HepG2 (cell line): Measurements from ENCODE around the gene CFHR2. TPM values are rescaled to one million over a fixed set of nuclear protein-coding genes. Genes with fewer than 3 reads are reported as not detected.

Source experiments
- ATAC-seq: fragments of 200-7000 bp; cut with Tn5 transposase; 3 replicates; pipeline ENCODE4 v1.9.1; 2020; ENCODE audit warnings: mild to moderate bottlenecking, moderate library complexity
- BruUV-seq: library from RNA; stranded (reverse); fragments of 400-500 nt; replicated peaks from 2 replicates; lab custom pipeline; 2021; lab: Mats Ljungman, UMichigan
- CTCF ChIA-PET: fragments of 300-600 bp; formaldehyde crosslinking; extraction: SDS; loops from one replicate; lab custom pipeline; 2021; ENCODE audit warnings: low total read pairs, inconsistent platforms, low intra/inter-chr PET ratio; lab: Yijun Ruan, JAX
- POLR2A ChIA-PET: fragments of 350-600 bp; sonication (Branson Sonifier 250); formaldehyde crosslinking; loops from one replicate; lab custom pipeline; 2020; ENCODE audit warnings: antibody characterized with exemption, inconsistent platforms; lab: Yijun Ruan, JAX
- DNase-seq: peaks from one replicate; pipeline ENCODE4 v3.0.0-alpha.2; 2015; ENCODE audit warnings: low spot score
- FAIRE-seq: peaks from 3 replicates; lab custom pipeline; 2011; peaks lifted over from hg19 to GRCh38; lab: Jason Lieb, UNC
- H2AFZ ChIP-seq: one replicate; pipeline ENCODE4 v1.6.1; 2011; ENCODE audit warnings: low read length, inconsistent platforms
- H3K27ac ChIP-seq: fragments of 300-600 bp; 3 replicates; pipeline ENCODE4 v1.8.0; 2011; ENCODE audit warnings: mixed run types, mild to moderate bottlenecking, mixed read lengths, low read length, inconsistent platforms; ENCODE audit not compliant: insufficient read depth; ENCODE audit errors: extremely low read length
- H3K27me3 ChIP-seq, 2 experiments: fragments of 200-600 bp in 1 of 2; 2 replicates in 1 of 2; 3 replicates in 1 of 2; pipeline versions ENCODE4 v1.6.0 to v1.8.0; 2011; ENCODE audit warnings: low read length in 2 of 2, mild to moderate bottlenecking in 2 of 2, moderate library complexity in 2 of 2, inconsistent platforms in 1 of 2; ENCODE audit not compliant: insufficient read depth in 2 of 2, control insufficient read depth in 1 of 2
- H3K36me3 ChIP-seq, 2 experiments: fragments of 200-600 bp in 1 of 2; replicated peaks in 1 of 2; 2 replicates in 1 of 2; 3 replicates in 1 of 2; pipeline versions ENCODE4 v1.5.1 to v1.8.0; 2011; ENCODE audit warnings: low read length in 2 of 2, inconsistent platforms in 1 of 2; ENCODE audit not compliant: insufficient read depth in 2 of 2, control insufficient read depth in 1 of 2
- H3K4me1 ChIP-seq: 2 replicates; pipeline ENCODE4 v1.5.1; 2012; ENCODE audit warnings: low read length, inconsistent platforms; ENCODE audit not compliant: insufficient read depth
- H3K4me2 ChIP-seq: 2 replicates; pipeline ENCODE4 v1.6.0; 2011; ENCODE audit warnings: low read depth, low read length, inconsistent platforms
- H3K4me3 ChIP-seq, 3 experiments: fragments of 200-600 bp in 1 of 3; sonication (generic), shearing (Covaris generic) in 1 of 3; replicated peaks in 1 of 3; 2 replicates each; pipeline ENCODE4 v1.5.1; 2011 to 2016; ENCODE audit warnings: low read length in 3 of 3, inconsistent platforms in 2 of 3, low read depth in 2 of 3, mild to moderate bottlenecking in 2 of 3, control low read depth in 1 of 3, mixed read lengths in 1 of 3; ENCODE audit not compliant: insufficient read depth in 1 of 3
- H3K79me2 ChIP-seq: one replicate; pipeline ENCODE4 v1.6.1; 2011; ENCODE audit warnings: low read length, inconsistent platforms; ENCODE audit not compliant: insufficient read depth
- H3K9ac ChIP-seq: 2 replicates; pipeline ENCODE4 v1.6.0; 2011; ENCODE audit warnings: mild to moderate bottlenecking, low read depth, low read length, inconsistent platforms; ENCODE audit not compliant: insufficient read depth
- H3K9me3 ChIP-seq: 2 replicates; pipeline ENCODE4 v1.5.1; 2012; ENCODE audit warnings: mild to moderate bottlenecking, low read length
- H4K20me1 ChIP-seq: 2 replicates; pipeline ENCODE4 v1.6.0; 2011; ENCODE audit warnings: inconsistent platforms, mild to moderate bottlenecking, low read length, moderate library complexity; ENCODE audit not compliant: insufficient read depth
- AHR ChIP-seq: IDR thresholded peaks from 2 replicates; pipeline ENCODE4 v1.6.1; 2018; ENCODE audit warnings: missing genetic modification reagents, missing compliant biosample characterization
- ARNT ChIP-seq: fragments of 450-650 bp; IDR thresholded peaks from 2 replicates; pipeline ENCODE4 v1.6.1; 2017
- GPN1 ChIP-seq: sonication (generic); formaldehyde crosslinking; IDR thresholded peaks from 2 replicates; pipeline ENCODE4 v1.5.1; 2020; ENCODE audit warnings: missing genetic modification reagents, borderline replicate concordance
- JUNB ChIP-seq: sonication (generic); formaldehyde crosslinking; IDR thresholded peaks from 2 replicates; pipeline ENCODE4 v1.8.0; 2022; ENCODE audit warnings: missing genetic modification reagents, mild to moderate bottlenecking, borderline replicate concordance
- MTF1 ChIP-seq: sonication (generic); formaldehyde crosslinking; IDR thresholded peaks from 2 replicates; pipeline ENCODE4 v1.5.0; 2020; ENCODE audit warnings: missing genetic modification reagents
- NPAS2 ChIP-seq: sonication (generic); formaldehyde crosslinking; IDR thresholded peaks from 2 replicates; pipeline ENCODE4 v1.8.0; 2022; ENCODE audit warnings: mild to moderate bottlenecking, missing genetic modification reagents, borderline replicate concordance
- SIX4 ChIP-seq: sonication (generic); formaldehyde crosslinking; IDR thresholded peaks from 2 replicates; pipeline ENCODE4 v1.4.0; 2020; ENCODE audit warnings: missing genetic modification reagents
- SRSF9 ChIP-seq: fragments of 200-400 bp; formaldehyde crosslinking; IDR thresholded peaks from 2 replicates; pipeline ENCODE4 v1.6.1; 2018; ENCODE audit warnings: borderline replicate concordance, mild to moderate bottlenecking, low read depth, low read length; ENCODE audit not compliant: insufficient read depth, poor library complexity, severe bottlenecking
- ZFP41 ChIP-seq: sonication (generic); formaldehyde crosslinking; IDR thresholded peaks from 2 replicates; pipeline ENCODE4 v1.4.0; 2020; ENCODE audit warnings: mild to moderate bottlenecking, missing genetic modification reagents, borderline replicate concordance
- ZMYM3 ChIP-seq: sonication (generic); formaldehyde crosslinking; IDR thresholded peaks from 2 replicates; pipeline ENCODE4 v1.5.1; 2020; ENCODE audit warnings: mild to moderate bottlenecking, missing genetic modification reagents
- ZNF101 ChIP-seq: sonication (generic); formaldehyde crosslinking; IDR thresholded peaks from 2 replicates; pipeline ENCODE4 v1.4.0; 2020; ENCODE audit warnings: mild to moderate bottlenecking, low read depth, missing genetic modification reagents, borderline replicate concordance
- ZNF441 ChIP-seq: sonication (generic); formaldehyde crosslinking; IDR thresholded peaks from 2 replicates; pipeline ENCODE4 v1.7.0; 2021; ENCODE audit warnings: missing genetic modification reagents, borderline replicate concordance
- ZNF766 ChIP-seq: sonication (generic); formaldehyde crosslinking; IDR thresholded peaks from 2 replicates; pipeline ENCODE4 v1.5.0; 2020; ENCODE audit warnings: missing genetic modification reagents, borderline replicate concordance
- WGBS: methylation state at CpG from one replicate; pipeline ENCODE4 v1.1.6; 2017; ENCODE audit warnings: low lambda C conversion rate; 5-methylcytosine and 5-hydroxymethylcytosine counted together
- in situ Hi-C: cut with HindIII; loops from 2 replicates; pipeline ENCODE4 v1.10.0; 2017; ENCODE audit warnings: low pct_unique_long_range_greater_than_20kb; ENCODE audit not compliant: extremely low pct_ligation_motif_present
- intact Hi-C: fragments of 100-400 bp; cut with micrococcal nuclease; formaldehyde crosslinking; loops from one replicate; pipeline ENCODE4 v1.10.0; 2022; ENCODE audit not compliant: unreplicated experiment
- polyA plus RNA-seq, 8 experiments: library from polyadenylated mRNA; depleted of rRNA in 3 of 8; stranded (reverse) in 7 of 8; unstranded in 1 of 8; fragments of >200 nt; fragmentation: Illumina TruSeq in 4 of 8; extraction: Trizol in 4 of 8; gene quantifications; 2 replicates each; pipeline versions ENCODE4 v1.2.1 to v1.2.3, GENCODE V29; 2011 to 2016; ENCODE audit warnings: low read depth in 4 of 8, missing spikeins in 1 of 8, mixed read lengths in 1 of 8; ENCODE audit not compliant: insufficient read depth in 1 of 8
- small RNA-seq, 3 experiments: library from RNA; depleted of rRNA; stranded (forward); fragments of <200 nt; gene quantifications; one replicate each; pipeline ENCODE3, GENCODE V24; 2012; ENCODE audit warnings: low read depth in 2 of 3, low replicate concordance in 1 of 3; ENCODE audit not compliant: insufficient read length in 3 of 3, insufficient read depth in 2 of 3
- total RNA-seq, 5 experiments: library from RNA; depleted of rRNA; stranded (reverse); fragments of >200 nt; fragmentation: Illumina TruSeq; extraction: Trizol; gene quantifications; 2 replicates each; pipeline ENCODE4 v1.2.3, GENCODE V29; 2016; ENCODE audit warnings: low read depth in 1 of 5

Gene CFHR2
- total and polyA plus RNA-seq, 2 of the 13 experiments (the other 11 are each of a cell fraction or from before 2014, with no cell fraction given), result not detected

- no peaks in the 10 kb centered on the region for H3K36me3 ChIP-seq
- no peak for ATAC-seq
These were observed 65.3 kb downstream of the CFHR2 start for GRCh38 chr1:197008861-197009260.

More at GRCh38 chr1:197008861-197009260, 65.3 kb downstream of the CFHR2 start:
- WGBS, result 24% methylated on average over 6 of the region's 6 CpGs
- Histone ChIP-seq H2AFZ (no peak overlapping the region), H4K20me1 (no peaks in the 10 kb centered on the region), H3K9ac (no peak overlapping the region), H3K27me3 (no peaks in the 10 kb centered on the region), H3K4me2 (no peak overlapping the region), H3K4me3 (no peak overlapping the region), H3K9me3 (no peaks in the 10 kb centered on the region), H3K79me2 (no peaks in the 10 kb centered on the region), H3K27ac (no peak overlapping the region), H3K4me1 (no peaks in the 10 kb centered on the region)
- POLR2A ChIA-PET, result no interaction called here
- intact Hi-C loops (no loop called here), in situ Hi-C loops (no loop called here)
- BruUV-seq, result no TSS peak
- no peak for TF ChIP-seq GPN1 (CRISPR knock-in tag)
- TF ChIP-seq ZNF101 (CRISPR knock-in tag), result no peak
- TF ChIP-seq ZFP41 (CRISPR knock-in tag), result no peak
- TF ChIP-seq SIX4, result no peak
- TF ChIP-seq AHR (CRISPR knock-in tag), result no peak
- TF ChIP-seq ZNF766, result no peak
- no peak for TF ChIP-seq ZMYM3 (CRISPR knock-in tag)
- TF ChIP-seq MTF1 (CRISPR knock-in tag), result no peak
- TF ChIP-seq ZNF441 (CRISPR knock-in tag), result no peak
- TF ChIP-seq SRSF9, result no peak
- TF ChIP-seq NPAS2 (CRISPR knock-in tag), result no peak
- TF ChIP-seq ARNT, result no peak
- TF ChIP-seq JUNB (CRISPR knock-in tag), result no peak
- CTCF ChIA-PET, result no interaction called here
- FAIRE-seq (no peak), DNase-seq (no peak)

Small RNAs within 50 kb of the gene (small RNA-seq; reads per million reads assigned to genes)
- gene AL139418.1, result 0 reads per million in 3 experiments

Other genes starting within 250 kb of the CFHR2 start
- gene CFHR3, start 168.9 kb upstream of the CFHR2 start, total RNA-seq (2016; rRNA removed; fragmentation: Illumina TruSeq; extraction: Trizol), result not detected in 2 replicates
- gene CFHR3, start 168.9 kb upstream of the CFHR2 start, polyA plus RNA-seq (2011; rRNA removed), result not detected in 2 replicates
- gene CFHR1, start 124.0 kb upstream of the CFHR2 start, total RNA-seq (2016; rRNA removed; fragmentation: Illumina TruSeq; extraction: Trizol), result not detected in 2 replicates
- gene CFHR1, start 124.0 kb upstream of the CFHR2 start, polyA plus RNA-seq (2011; rRNA removed), result not detected in 2 replicates
- gene CFHR4, start 55.7 kb upstream of the CFHR2 start, total RNA-seq (2016; rRNA removed; fragmentation: Illumina TruSeq; extraction: Trizol), result not detected in 2 replicates
- gene CFHR4, start 55.7 kb upstream of the CFHR2 start, polyA plus RNA-seq (2011; rRNA removed), result not detected in 2 replicates
- not detected in 2 replicates for gene CFHR5, start 33.8 kb downstream of the CFHR2 start, total RNA-seq (2016; rRNA removed; fragmentation: Illumina TruSeq; extraction: Trizol)
- not detected in 2 replicates for gene CFHR5, start 33.8 kb downstream of the CFHR2 start, polyA plus RNA-seq (2011; rRNA removed)
- 1.9 and 2.7 TPM in 2 replicates for gene F13B, start 123.5 kb downstream of the CFHR2 start, total RNA-seq (2016; rRNA removed; fragmentation: Illumina TruSeq; extraction: Trizol)
- 0.41 and 1.1 TPM in 2 replicates for gene F13B, start 123.5 kb downstream of the CFHR2 start, polyA plus RNA-seq (2011; rRNA removed)
- gene ASPM, start 202.9 kb downstream of the CFHR2 start, total RNA-seq (2016; rRNA removed; fragmentation: Illumina TruSeq; extraction: Trizol), result 29.1 and 35.8 TPM in 2 replicates
- 4.2 and 7.7 TPM in 2 replicates for gene ASPM, start 202.9 kb downstream of the CFHR2 start, polyA plus RNA-seq (2011; rRNA removed)